T-helper 1 cell treated with Interleukin-12 subunit alpha and Interleukin-12 subunit beta and Interleukin-4 antibody, amounts not matched to agents 30 μg/mL and 1 μg/mL, for 36 hours (primary cell): ENCODE data around the gene IGFBP2.

Source experiments
- H3K27ac Mint-ChIP-seq: one replicate; pipeline ENCODE4 v1.8.0; 2021; ENCODE audit warnings: mild to moderate bottlenecking, mixed read lengths
- H3K27me3 Mint-ChIP-seq: one replicate; pipeline ENCODE4 v1.8.0; 2021; ENCODE audit warnings: low read depth, mixed read lengths
- H3K36me3 Mint-ChIP-seq: one replicate; pipeline ENCODE4 v1.8.0; 2021; ENCODE audit warnings: low read depth, mixed read lengths
- H3K4me1 Mint-ChIP-seq: one replicate; pipeline ENCODE4 v1.8.0; 2021; ENCODE audit warnings: low read depth, mixed read lengths
- H3K4me3 Mint-ChIP-seq: one replicate; pipeline ENCODE4 v1.8.0; 2021; ENCODE audit warnings: mild to moderate bottlenecking, moderate library complexity, mixed read lengths
- H3K9me3 Mint-ChIP-seq: one replicate; pipeline ENCODE4 v1.8.0; 2021; ENCODE audit warnings: mixed read lengths

The IGFBP2 gene

GRCh38 chr2:216643986-216644659 is 10.9 kb downstream of the IGFBP2 start:
- no peak overlapping the region for H3K27ac Mint-ChIP-seq
- no peaks in the 10 kb centered on the region for H3K9me3 Mint-ChIP-seq

GRCh38 chr2:216644842-216645635 is 11.8 kb downstream of the IGFBP2 start:
- Mint-ChIP-seq H3K36me3 (no peaks in the 10 kb centered on the region), H3K4me3 (no peak overlapping the region), H3K27me3 (peaks cover under 1% of the 10 kb centered on the region), H3K27ac (no peak overlapping the region), H3K4me1 (peaks cover 8% of the 10 kb centered on the region), H3K9me3 (no peaks in the 10 kb centered on the region)

More at GRCh38 chr2:216643986-216644659, 10.9 kb downstream of the IGFBP2 start:
- peaks cover 3% of the 10 kb centered on the region for H3K27me3 Mint-ChIP-seq
- no peak overlapping the region for H3K4me3 Mint-ChIP-seq
- H3K36me3 Mint-ChIP-seq, result no peaks in the 10 kb centered on the region
- H3K4me1 Mint-ChIP-seq, result peaks cover 8% of the 10 kb centered on the region

GRCh38 chr2:216645636-216645950 is 12.4 kb downstream of the IGFBP2 start:
- Mint-ChIP-seq H3K27ac (no peak overlapping the region), H3K9me3 (no peaks in the 10 kb centered on the region), H3K27me3 (no peaks in the 10 kb centered on the region), H3K36me3 (no peaks in the 10 kb centered on the region), H3K4me1 (peaks cover 8% of the 10 kb centered on the region), H3K4me3 (no peak overlapping the region)

GRCh38 chr2:216646116-216646515 is 12.9 kb downstream of the IGFBP2 start:
- Mint-ChIP-seq H3K27me3 (no peaks in the 10 kb centered on the region), H3K4me1 (peaks cover 8% of the 10 kb centered on the region), H3K4me3 (no peak overlapping the region), H3K36me3 (no peaks in the 10 kb centered on the region), H3K9me3 (no peaks in the 10 kb centered on the region), H3K27ac (no peak overlapping the region)

GRCh38 chr2:216648105-216648504 is 14.9 kb downstream of the IGFBP2 start:
- H3K36me3 Mint-ChIP-seq, result no peaks in the 10 kb centered on the region

GRCh38 chr2:216649574-216649973 is 16.4 kb downstream of the IGFBP2 start:
- Mint-ChIP-seq H3K4me3 (no peak overlapping the region), H3K36me3 (no peaks in the 10 kb centered on the region), H3K9me3 (no peaks in the 10 kb centered on the region), H3K4me1 (peaks cover 5% of the 10 kb centered on the region), H3K27me3 (peaks cover 4% of the 10 kb centered on the region), H3K27ac (no peak overlapping the region)

More at GRCh38 chr2:216648105-216648504, 14.9 kb downstream of the IGFBP2 start:
- Mint-ChIP-seq H3K27me3 (no peaks in the 10 kb centered on the region), H3K9me3 (no peaks in the 10 kb centered on the region), H3K27ac (no peak overlapping the region), H3K4me3 (no peak overlapping the region), H3K4me1 (peaks cover 8% of the 10 kb centered on the region)

GRCh38 chr2:216650626-216651257 is 17.5 kb downstream of the IGFBP2 start:
- Mint-ChIP-seq H3K4me3 (no peak overlapping the region), H3K27ac (no peak overlapping the region), H3K27me3 (peaks cover 4% of the 10 kb centered on the region), H3K4me1 (peaks cover 1% of the 10 kb centered on the region), H3K9me3 (no peaks in the 10 kb centered on the region), H3K36me3 (no peaks in the 10 kb centered on the region)

GRCh38 chr2:216651351-216651881 is 18.2 kb downstream of the IGFBP2 start:
- H3K9me3 Mint-ChIP-seq, result no peaks in the 10 kb centered on the region
- peaks cover 4% of the 10 kb centered on the region for H3K27me3 Mint-ChIP-seq
- H3K27ac Mint-ChIP-seq, result no peak overlapping the region
- no peaks in the 10 kb centered on the region for H3K36me3 Mint-ChIP-seq
- H3K4me1 Mint-ChIP-seq, result peaks cover 1% of the 10 kb centered on the region
- H3K4me3 Mint-ChIP-seq, result no peak overlapping the region

GRCh38 chr2:216652566-216652965 is 19.3 kb downstream of the IGFBP2 start:
- Mint-ChIP-seq H3K4me3 (no peak overlapping the region), H3K27me3 (peaks cover 4% of the 10 kb centered on the region), H3K27ac (no peak overlapping the region), H3K36me3 (no peaks in the 10 kb centered on the region), H3K4me1 (peaks cover 1% of the 10 kb centered on the region), H3K9me3 (no peaks in the 10 kb centered on the region)

GRCh38 chr2:216653093-216653799 is 20.0 kb downstream of the IGFBP2 start:
- H3K4me1 Mint-ChIP-seq, result peaks cover 1% of the 10 kb centered on the region
- no peak overlapping the region for H3K4me3 Mint-ChIP-seq
- H3K27me3 Mint-ChIP-seq, result peaks cover 4% of the 10 kb centered on the region
- H3K27ac Mint-ChIP-seq, result no peak overlapping the region
- no peaks in the 10 kb centered on the region for H3K9me3 Mint-ChIP-seq
- no peaks in the 10 kb centered on the region for H3K36me3 Mint-ChIP-seq

- H3K36me3 Mint-ChIP-seq, result no peaks in the 10 kb centered on the region
- H3K9me3 Mint-ChIP-seq, result no peaks in the 10 kb centered on the region
- H3K4me1 Mint-ChIP-seq, result peaks cover 1% of the 10 kb centered on the region
Measured at GRCh38 chr2:216653931-216654365, 20.7 kb downstream of the IGFBP2 start.

GRCh38 chr2:216654528-216655052 is 21.4 kb downstream of the IGFBP2 start:
- Mint-ChIP-seq H3K27ac (no peak overlapping the region), H3K9me3 (no peaks in the 10 kb centered on the region), H3K4me3 (no peak overlapping the region), H3K4me1 (peaks cover 1% of the 10 kb centered on the region), H3K27me3 (peaks cover 4% of the 10 kb centered on the region), H3K36me3 (no peaks in the 10 kb centered on the region)

More at GRCh38 chr2:216653931-216654365, 20.7 kb downstream of the IGFBP2 start:
- no peak overlapping the region for H3K4me3 Mint-ChIP-seq
- peaks cover 4% of the 10 kb centered on the region for H3K27me3 Mint-ChIP-seq
- H3K27ac Mint-ChIP-seq, result no peak overlapping the region

GRCh38 chr2:216657086-216657855 is 24.1 kb downstream of the IGFBP2 start:
- H3K27me3 Mint-ChIP-seq, result peaks cover 4% of the 10 kb centered on the region
- peaks cover 1% of the 10 kb centered on the region for H3K4me1 Mint-ChIP-seq
- no peak overlapping the region for H3K27ac Mint-ChIP-seq
- H3K9me3 Mint-ChIP-seq, result no peaks in the 10 kb centered on the region
- no peaks in the 10 kb centered on the region for H3K36me3 Mint-ChIP-seq
- H3K4me3 Mint-ChIP-seq, result no peak overlapping the region
